HG03103 (cell line): Measurements from ENCODE around the gene TRAM2.

ENCODE experiments used
- ATAC-seq: cut with Tn5 transposase; IDR thresholded peaks from one replicate; pipeline ENCODE4 v1.9.1; 2021; ENCODE audit warnings: low read depth; ENCODE audit not compliant: unreplicated experiment

The TRAM2 gene

GRCh38 chr6:52534363-52534762 lies 42.5 kb downstream of the TRAM2 start:
- no peak for ATAC-seq

DNA sequence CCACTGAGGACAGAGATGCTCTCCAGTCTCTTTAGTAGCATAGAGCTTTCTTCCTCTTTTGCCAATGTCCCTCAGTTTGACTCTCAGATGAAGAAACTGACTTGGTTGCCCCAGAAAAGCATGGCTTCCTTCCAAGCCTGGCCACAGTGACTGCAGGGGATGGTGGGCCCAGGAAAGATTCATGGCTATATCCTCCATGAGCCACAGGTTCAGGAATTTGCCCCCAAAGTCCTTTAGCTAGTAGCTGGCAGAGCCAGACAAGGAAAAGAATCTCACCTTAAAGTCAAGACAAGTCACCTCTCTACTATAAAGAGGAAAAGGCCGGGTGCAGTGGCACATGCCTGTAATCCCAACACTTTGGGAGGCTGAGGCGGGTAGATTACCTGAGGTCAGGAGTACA lies 43.4 kb downstream of the TRAM2 start:
- ATAC-seq = no peak

DNA sequence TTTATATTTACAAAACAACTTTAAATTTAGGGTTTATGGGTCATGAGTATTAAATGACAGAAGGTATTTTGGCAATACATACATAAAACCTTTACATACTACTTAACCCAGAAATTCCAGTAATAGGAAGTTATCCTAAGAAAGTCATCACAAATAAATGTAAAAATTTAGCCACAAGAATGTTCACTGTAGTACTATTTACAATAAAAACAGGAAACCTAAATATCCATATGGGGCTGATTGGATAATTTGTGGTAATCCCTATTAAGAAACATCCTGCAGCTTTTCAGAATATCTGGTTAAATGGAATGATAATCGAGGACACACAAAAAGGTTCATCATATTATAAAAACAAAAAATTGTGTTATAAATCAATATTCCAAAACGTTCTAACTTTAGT lies 44.4 kb downstream of the TRAM2 start:
- ATAC-seq = no peak

GRCh38 chr6:52531834-52532233 lies 45.0 kb downstream of the TRAM2 start:
- no peak for ATAC-seq

DNA sequence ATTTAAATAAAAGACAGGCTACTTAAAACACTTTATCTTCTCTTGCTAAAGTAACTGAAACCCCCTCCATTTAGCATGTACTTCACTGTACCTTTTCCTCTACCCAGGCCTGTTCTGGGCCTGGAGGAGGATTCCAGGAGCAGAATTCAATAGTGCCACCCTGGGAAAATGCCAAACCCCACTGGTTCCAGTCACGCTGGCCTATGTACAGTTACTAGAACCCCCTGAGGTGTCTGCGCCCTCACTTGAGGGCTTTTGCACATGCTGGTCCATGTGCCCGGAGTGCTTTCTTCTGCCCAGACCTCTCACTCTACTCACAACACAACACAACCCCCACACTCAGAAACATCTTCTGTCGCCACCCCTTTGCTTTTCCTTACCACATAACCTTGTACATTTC lies 45.5 kb downstream of the TRAM2 start:
- ATAC-seq = no peak

GRCh38 chr6:52530351-52530750 lies 46.5 kb downstream of the TRAM2 start:
- no peak for ATAC-seq

- no peak for ATAC-seq
These were observed 47.5 kb downstream of the TRAM2 start for GRCh38 chr6:52529311-52529710.

GRCh38 chr6:52527436-52527835 lies 49.4 kb downstream of the TRAM2 start:
- ATAC-seq = no peak

DNA sequence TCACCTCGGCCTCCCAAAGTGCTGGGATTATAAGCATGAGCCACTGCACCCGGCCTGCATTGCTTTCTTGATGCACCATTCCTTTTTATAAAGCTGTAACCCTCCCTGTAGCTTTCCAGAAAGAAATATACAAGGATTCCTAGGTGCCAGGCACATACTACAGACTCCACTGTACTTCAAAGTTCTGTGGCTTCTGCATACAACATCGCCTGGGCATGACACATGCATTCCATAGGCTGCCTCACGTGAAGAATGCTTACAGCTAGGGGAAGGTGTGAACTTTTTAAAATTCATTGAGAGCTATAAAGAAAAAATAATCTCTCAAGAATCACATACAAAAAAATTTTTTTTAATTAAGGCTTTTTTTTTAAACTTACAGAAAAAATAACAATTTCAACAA lies 50.2 kb downstream of the TRAM2 start:
- ATAC-seq = no peak

DNA sequence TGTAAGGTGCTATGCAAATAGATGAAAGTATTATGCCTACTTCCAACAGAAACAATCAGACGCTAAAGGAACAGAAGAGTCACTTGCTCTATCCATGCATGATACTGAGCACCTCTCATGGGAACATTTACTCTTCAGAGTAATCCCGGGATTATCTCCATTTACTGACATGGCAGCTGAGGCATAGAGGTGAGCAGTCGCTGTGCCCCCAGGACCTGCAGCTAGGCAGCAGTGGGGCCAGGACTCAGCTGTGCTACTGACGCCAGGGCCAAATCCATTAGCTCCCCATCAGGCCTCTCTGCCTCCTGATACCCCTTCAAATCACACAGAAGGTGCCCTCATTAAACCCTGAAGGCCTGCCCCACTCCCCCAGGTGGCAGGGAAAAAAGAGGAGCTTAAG lies 51.9 kb downstream of the TRAM2 start:
- no peak for ATAC-seq

DNA sequence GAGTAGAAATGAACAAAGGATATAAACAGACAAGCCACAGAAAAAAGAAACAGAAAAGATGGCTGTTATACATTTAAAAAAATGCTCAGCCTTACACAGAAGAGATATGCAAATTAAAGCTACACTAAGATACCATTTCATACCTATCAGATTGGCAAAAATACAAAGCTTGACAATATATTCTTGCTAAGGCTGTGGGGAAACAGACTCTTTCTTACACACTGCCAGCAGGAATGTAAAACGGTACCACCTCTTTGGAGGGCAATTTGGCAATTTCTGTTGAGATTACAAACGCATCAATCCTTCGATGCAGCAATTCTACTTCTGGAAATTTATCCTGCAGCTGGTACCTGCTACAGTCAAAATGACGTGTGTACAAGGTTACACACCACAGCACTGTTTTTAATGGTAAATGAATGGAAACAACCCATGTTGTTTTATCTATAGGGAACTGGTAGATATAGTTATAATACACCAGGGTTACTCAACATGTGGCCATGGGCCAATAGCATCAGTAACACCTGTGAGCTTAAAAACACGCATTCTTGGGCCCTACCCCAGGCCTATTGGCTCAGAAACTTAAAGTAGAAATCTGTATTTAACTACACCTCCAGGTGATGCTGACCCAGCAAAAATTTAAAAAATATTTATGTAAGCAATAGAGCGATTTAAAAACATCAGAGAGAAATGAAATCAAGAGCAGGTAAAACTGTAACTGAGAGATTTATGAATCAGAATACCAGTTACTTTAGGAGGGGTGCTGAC lies 53.3 kb downstream of the TRAM2 start:
- ATAC-seq = no peak

DNA sequence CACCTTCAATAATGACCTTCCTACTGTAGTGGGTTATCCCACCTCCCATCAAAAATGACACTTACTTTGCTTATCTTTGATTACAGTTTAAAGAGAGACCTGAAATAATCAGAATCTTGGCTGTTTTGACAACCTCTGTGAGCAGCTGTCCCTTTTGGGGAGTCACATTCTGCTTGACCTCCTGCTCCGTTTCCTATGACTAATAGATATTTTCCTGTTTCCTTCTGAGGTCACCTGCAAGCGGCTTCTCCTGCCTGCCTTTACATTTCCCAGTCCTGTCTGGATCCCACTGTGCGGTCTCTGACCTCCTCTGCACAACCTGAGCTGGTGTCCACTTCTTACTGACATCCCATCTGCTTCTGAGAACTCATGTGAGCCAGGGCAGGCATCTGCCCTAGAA lies 54.2 kb downstream of the TRAM2 start:
- ATAC-seq = no peak

DNA sequence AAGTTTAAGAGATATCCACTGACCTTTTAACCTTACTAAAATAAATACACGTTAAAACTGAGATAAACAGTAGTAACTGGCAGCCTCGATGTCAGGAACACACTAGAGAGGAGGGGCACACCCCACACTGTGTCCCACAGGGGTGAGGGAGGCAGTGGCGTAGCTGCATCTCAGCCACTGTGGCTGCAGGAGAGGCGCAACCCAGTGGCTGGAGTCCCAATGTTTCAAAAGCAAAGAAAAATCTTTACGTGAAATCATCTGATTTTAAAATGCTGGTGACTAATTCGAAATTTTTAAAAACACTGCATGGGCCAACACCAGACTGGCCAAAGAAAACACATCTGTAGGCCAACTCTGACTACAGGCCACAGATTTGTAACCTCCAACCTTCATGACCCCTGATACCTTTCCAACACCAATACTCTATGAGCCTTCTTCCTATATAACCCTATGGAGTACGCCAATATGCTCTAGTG lies 54.7 kb downstream of the TRAM2 start:
- no peak for ATAC-seq

DNA sequence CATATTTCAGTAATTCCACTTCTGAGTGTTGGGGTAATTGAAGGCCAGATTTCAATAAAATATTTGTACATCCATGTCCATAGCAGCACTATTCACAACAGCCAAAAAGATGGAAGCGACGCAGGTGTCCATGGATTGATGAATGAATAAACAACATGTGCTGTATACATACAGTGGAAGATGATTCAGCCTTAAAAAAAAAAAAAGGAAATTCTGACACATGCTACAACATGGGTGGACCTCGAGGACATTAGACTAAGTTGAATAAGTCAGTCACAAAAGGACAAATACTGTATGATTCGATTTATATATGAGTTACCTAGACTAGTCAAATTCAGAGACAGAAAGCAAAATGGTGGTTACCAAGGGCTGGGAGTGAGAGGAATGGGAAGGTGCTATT lies 57.2 kb downstream of the TRAM2 start:
- ATAC-seq = no peak

- ATAC-seq = no peak
These were observed 58.4 kb downstream of the TRAM2 start for GRCh38 chr6:52518279-52518945.

GRCh38 chr6:52517502-52518278 lies 59.2 kb downstream of the TRAM2 start:
- ATAC-seq = peak; percentile 82

- ATAC-seq = no peak
These were observed 59.9 kb downstream of the TRAM2 start for GRCh38 chr6:52516943-52517342.

- no peak for ATAC-seq
These were observed 60.6 kb downstream of the TRAM2 start for GRCh38 chr6:52516269-52516668.

DNA sequence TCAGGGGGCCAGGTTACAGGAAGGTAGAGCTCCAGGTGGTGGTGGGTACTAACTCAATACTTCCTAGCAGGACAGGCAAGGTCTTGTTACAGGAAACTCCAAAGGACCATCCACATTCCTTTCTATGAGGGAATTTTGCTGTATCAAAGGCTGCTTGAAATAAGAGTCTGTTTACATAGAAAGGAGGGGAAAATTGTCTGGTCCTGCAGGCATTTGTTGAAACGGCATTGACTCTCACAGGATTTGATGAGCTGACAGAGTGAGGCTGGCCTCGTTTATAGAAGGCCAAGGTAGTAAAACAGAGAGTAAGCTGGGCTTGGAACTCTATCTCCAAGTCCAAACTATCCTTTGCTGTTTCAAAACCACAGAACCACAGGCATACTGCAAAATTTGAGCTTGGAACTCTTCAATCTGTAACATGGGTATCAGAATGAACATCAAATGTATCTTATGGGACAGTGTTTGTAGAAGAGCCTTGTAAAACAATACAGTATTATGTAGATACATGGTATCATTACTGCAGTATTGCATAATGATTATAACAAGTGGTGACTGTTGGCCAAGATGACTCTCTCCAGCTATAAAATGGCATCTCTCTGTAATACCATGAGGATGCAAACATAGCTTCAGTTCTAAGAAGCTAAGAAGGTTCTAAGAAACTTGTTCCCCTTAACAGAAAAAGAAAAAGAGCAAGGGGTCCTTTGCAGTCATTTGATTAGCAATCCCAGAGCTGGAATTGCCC lies 61.5 kb downstream of the TRAM2 start:
- ATAC-seq = no peak

- no peak for ATAC-seq
These were observed 62.3 kb downstream of the TRAM2 start for GRCh38 chr6:52514514-52514913.

GRCh38 chr6:52513896-52514295 lies 63.0 kb downstream of the TRAM2 start:
- no peak for ATAC-seq
